GM12874 (cell line): ENCODE results near the gene L3MBTL1.

Source experiments
- CTCF ChIP-seq: IDR thresholded peaks from 2 replicates; pipeline ENCODE4 v1.5.1; 2011; ENCODE audit warnings: low read depth, mild to moderate bottlenecking, control low read depth, low read length, moderate library complexity; ENCODE audit not compliant: insufficient read depth

The L3MBTL1 gene

GRCh38 chr20:43543138-43543537, 35.6 kb downstream of the L3MBTL1 start:
- no peak for TF ChIP-seq CTCF

- no peak for TF ChIP-seq CTCF
These were observed 37.0 kb downstream of the L3MBTL1 start for GRCh38 chr20:43544501-43544900.

GRCh38 chr20:43545837-43546578, 38.5 kb downstream of the L3MBTL1 start:
- no peak for TF ChIP-seq CTCF

- TF ChIP-seq CTCF: no peak
These were observed 40.9 kb downstream of the L3MBTL1 start for GRCh38 chr20:43548273-43548880.

GRCh38 chr20:43549416-43550065, 42.0 kb downstream of the L3MBTL1 start:
- no peak for TF ChIP-seq CTCF

- no peak for TF ChIP-seq CTCF
These were observed 43.0 kb downstream of the L3MBTL1 start for GRCh38 chr20:43550456-43550855.

- TF ChIP-seq CTCF: no peak
These were observed 46.9 kb downstream of the L3MBTL1 start for GRCh38 chr20:43554369-43554768.
